Measurements from ENCODE around the gene TBCD. TPM values are rescaled to one million over a fixed set of nuclear protein-coding genes. Genes with fewer than 3 reads are reported as not detected.
A peak's percentile ranks its signal among the peaks of the same experiment; 100 is the strongest.

The TBCD gene
- total RNA-seq: 10 to 100 TPM; 45.4 to 65.9 (median 53.3) TPM

GRCh38 chr17:82751571-82752370 lies at the start of gene TBCD:
Gene TBCD (plus strand): TSS chr17:82752065. CDS start chr17:82752194, 129 bp downstream.
- H3K4me3 ChIP-seq: peak within 1 kb of the TSS; percentile 67 to 92 (median 78)
- peak within 1 kb of the TSS; percentile 84 to 90 for H3K27ac ChIP-seq
- H3K4me1 ChIP-seq: peaks cover 2 to 6% of the 10 kb centered on the region in 2 donors
- TF ChIP-seq CTCF (IDR thresholded peaks at IDR 0.05) (no peak), POLR2AphosphoS5 (IDR thresholded peaks at IDR 0.05) (peak; percentile 87 to 88 (median 88)), POLR2A (IDR thresholded peaks at IDR 0.05) (no peak)
- H3K36me3 ChIP-seq: no peaks in the 10 kb centered on the region
- intact Hi-C loops (cut with DNase I; ENCODE audit: low total_unique reads): no loop called here
- peak; percentile 83 to 84 for DNase-seq (ENCODE audit: low spot score in 2 of 2)
- H3K27me3 ChIP-seq: no peaks in the 10 kb centered on the region
- no peaks in the 10 kb centered on the region for H3K9me3 ChIP-seq

- Histone ChIP-seq H3K4me1 (no peaks in the 10 kb centered on the region), H3K27me3 (no peaks in the 10 kb centered on the region), H3K36me3 (no peaks in the 10 kb centered on the region), H3K4me3 (peak overlapping the region in 1 of 3 donors; percentile 31), H3K9me3 (no peaks in the 10 kb centered on the region), H3K27ac (no peak overlapping the region)
- DNase-seq (ENCODE audit: low spot score in 2 of 2): no peak
- intact Hi-C loops (cut with DNase I; ENCODE audit: low total_unique reads): no loop called here
- no peak for TF ChIP-seq POLR2AphosphoS5 (IDR thresholded peaks at IDR 0.05)
- no peak for TF ChIP-seq CTCF (IDR thresholded peaks at IDR 0.05)
- TF ChIP-seq POLR2A (IDR thresholded peaks at IDR 0.05): no peak
Measured at GRCh38 chr17:82702231-82702927, 49.5 kb upstream of the TBCD start.

DNA sequence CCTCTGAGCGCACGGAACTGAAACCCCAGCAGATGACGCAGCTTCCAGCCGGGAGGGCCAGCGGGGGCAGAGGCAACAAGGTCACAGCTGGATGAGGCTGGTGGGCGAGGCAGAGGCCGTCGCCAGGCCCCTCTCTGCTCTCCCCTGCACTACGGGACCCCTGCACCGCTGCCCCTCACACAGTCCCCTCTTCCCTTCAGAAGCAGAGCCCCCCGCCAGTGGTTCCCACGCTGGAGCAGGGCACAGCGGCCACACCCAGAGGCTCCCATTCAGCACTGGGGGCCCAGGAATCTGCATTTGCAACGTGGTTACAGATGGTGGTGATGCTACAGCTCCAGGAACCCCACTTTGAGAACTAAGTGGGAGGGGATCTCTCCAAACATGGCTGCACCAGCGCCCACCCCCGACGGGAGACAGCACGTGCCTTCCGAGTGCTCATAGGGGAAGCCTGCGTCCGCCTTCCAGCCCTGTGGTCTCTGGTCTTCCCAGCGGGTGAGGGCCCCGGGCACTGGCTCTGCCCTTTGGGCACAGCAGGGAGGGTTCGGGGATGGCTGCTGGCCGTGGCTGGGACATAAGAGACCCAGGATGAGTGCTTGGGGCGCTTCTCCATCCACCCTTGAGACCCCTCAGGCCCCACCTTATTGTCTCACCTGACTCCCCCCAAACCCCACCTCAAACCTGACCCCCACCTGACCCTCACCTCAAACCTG lies 48.7 kb upstream of the TBCD start:
- no peaks in the 10 kb centered on the region for H3K36me3 ChIP-seq
- H3K4me3 ChIP-seq: peak overlapping the region in 2 of 3 donors; percentile 12 to 31
- H3K4me1 ChIP-seq: no peaks in the 10 kb centered on the region
- TF ChIP-seq POLR2A (IDR thresholded peaks at IDR 0.05) (no peak), CTCF (IDR thresholded peaks at IDR 0.05) (no peak), POLR2AphosphoS5 (IDR thresholded peaks at IDR 0.05) (no peak)
- DNase-seq (ENCODE audit: low spot score in 2 of 2): no peak
- no peaks in the 10 kb centered on the region for H3K9me3 ChIP-seq
- no peak overlapping the region for H3K27ac ChIP-seq
- H3K27me3 ChIP-seq: no peaks in the 10 kb centered on the region
- intact Hi-C loops (cut with DNase I; ENCODE audit: low total_unique reads): no loop called here

DNA sequence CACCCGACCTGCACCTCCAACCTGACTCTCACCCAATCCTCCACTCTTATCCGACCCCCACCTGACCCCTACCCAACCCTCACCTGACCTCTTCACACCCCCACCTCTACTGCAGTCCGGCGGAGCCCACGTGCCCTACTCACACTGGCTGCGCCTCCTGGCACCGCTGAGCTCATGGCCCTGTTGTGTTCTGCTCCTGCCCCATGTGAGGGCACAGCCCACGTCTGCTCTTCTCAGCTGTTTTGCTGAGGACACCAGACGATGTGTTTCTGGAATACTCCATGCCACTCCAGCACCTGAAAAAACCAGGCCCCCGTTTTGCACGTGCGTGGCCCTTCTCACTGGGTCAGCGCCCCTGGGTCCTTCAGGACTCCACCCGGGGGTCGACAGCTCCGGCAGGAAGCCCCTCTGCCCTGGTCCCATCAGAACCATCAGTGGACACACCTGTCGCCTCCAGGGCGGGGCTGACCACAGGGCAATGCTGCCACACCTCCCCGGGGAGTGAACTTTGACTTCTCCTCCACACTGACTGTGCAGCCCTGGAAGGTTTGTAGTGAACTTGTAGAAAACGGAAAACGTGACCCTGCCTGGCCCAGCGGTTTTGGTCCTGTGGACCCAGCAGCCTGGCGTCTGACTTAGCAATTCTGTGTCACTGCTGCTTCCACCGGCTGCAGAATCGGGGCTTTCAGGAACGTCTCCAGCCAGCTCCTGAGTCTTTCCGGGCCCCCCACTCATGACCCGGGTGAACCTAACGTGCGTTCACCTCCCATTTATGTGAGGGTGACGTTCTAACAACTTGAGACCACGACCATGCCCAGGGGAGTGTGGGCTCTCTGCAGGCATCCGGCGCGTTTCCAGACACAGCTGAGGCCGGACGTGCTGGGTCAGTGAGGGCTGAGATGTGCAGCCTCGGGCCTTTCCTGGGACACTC lies 47.7 kb upstream of the TBCD start:
- no peak overlapping the region for H3K27ac ChIP-seq
- no peaks in the 10 kb centered on the region for H3K36me3 ChIP-seq
- no peaks in the 10 kb centered on the region for H3K27me3 ChIP-seq
- H3K4me1 ChIP-seq: no peaks in the 10 kb centered on the region
- no peaks in the 10 kb centered on the region for H3K9me3 ChIP-seq
- intact Hi-C loops (cut with DNase I; ENCODE audit: low total_unique reads): no loop called here
- H3K4me3 ChIP-seq: no peak overlapping the region
- no peak for TF ChIP-seq POLR2A (IDR thresholded peaks at IDR 0.05)
- TF ChIP-seq POLR2AphosphoS5 (IDR thresholded peaks at IDR 0.05): no peak
- TF ChIP-seq CTCF (IDR thresholded peaks at IDR 0.05): no peak
- no peak for DNase-seq (ENCODE audit: low spot score in 2 of 2)

Data from breast epithelium (tissue), 4 donors.